Heart right ventricle (tissue), 16 donors: ENCODE data around the gene LYPD5. TPM values are rescaled to one million over a fixed set of nuclear protein-coding genes. Genes with fewer than 3 reads are reported as not detected.
A peak's percentile ranks its signal among the peaks of the same experiment; 100 is the strongest.
"Not testable (repeated sequence)": the region's sequence is repeated elsewhere in the genome, so short reads cannot be mapped to it uniquely, and the experiment has no call there.

Source experiments
- ATAC-seq, 8 donors: fragments of 200-7000 bp; cut with Tn5 transposase; one replicate each; pipeline ENCODE4 v1.9.1; 2020; ENCODE audit warnings: mild to moderate bottlenecking in 8 of 8, moderate library complexity in 8 of 8, moderate number of reproducible peaks in 1 of 8
- DNase-seq, 2 donors: peaks; one replicate each; pipeline ENCODE4 v3.0.0-alpha.2; 2020
- H3K27ac ChIP-seq, 10 donors: fragments of 200-600 bp; sonication (generic) in 2 of 10; one replicate each; pipeline versions ENCODE4 v1.5.0 to v1.8.0; 2020 to 2022; ENCODE audit warnings: mild to moderate bottlenecking in 3 of 10
- H3K27me3 ChIP-seq, 7 donors: fragments of 200-600 bp; one replicate each; pipeline ENCODE4 v1.8.0; 2021 to 2022; ENCODE audit warnings: mild to moderate bottlenecking in 2 of 7
- H3K36me3 ChIP-seq, 9 donors: fragments of 200-600 bp; sonication (generic) in 1 of 9; one replicate each; pipeline versions ENCODE4 v1.5.0 to v1.8.0; 2020 to 2022; ENCODE audit warnings: mild to moderate bottlenecking in 2 of 9
- H3K4me1 ChIP-seq, 9 donors: fragments of 200-600 bp; sonication (generic) in 1 of 9; one replicate each; pipeline versions ENCODE4 v1.5.0 to v1.8.0; 2020 to 2022; ENCODE audit warnings: mild to moderate bottlenecking in 4 of 9
- H3K4me3 ChIP-seq, 10 donors: fragments of 200-600 bp; sonication (generic) in 2 of 10; one replicate each; pipeline versions ENCODE4 v1.5.0 to v1.8.0; 2020 to 2022; ENCODE audit warnings: mild to moderate bottlenecking in 7 of 10, moderate library complexity in 2 of 10
- H3K9me3 ChIP-seq, 11 donors: fragments of 200-600 bp in 10 of 11; sonication (generic) in 2 of 11; one replicate each; pipeline versions ENCODE4 v1.5.0 to v1.8.0; 2013 to 2022; ENCODE audit warnings: mild to moderate bottlenecking in 2 of 11, control low read depth in 1 of 11, moderate library complexity in 1 of 11
- CTCF ChIP-seq, 9 donors: fragments of 200-600 bp; sonication (generic) in 2 of 9; IDR thresholded peaks; one replicate each; pipeline versions ENCODE4 v1.5.0 to v1.8.0; 2021 to 2022; ENCODE audit warnings: antibody characterized with exemption in 9 of 9, mild to moderate bottlenecking in 5 of 9, moderate library complexity in 1 of 9
- WGBS, 2 donors: extraction: QIAGEN DNeasy Blood & Tissue Kit; methylation state at CpG; one replicate each; pipeline ENCODE4 v1.1.7; 2013; ENCODE audit warnings: inconsistent platforms in 1 of 2; 5-methylcytosine and 5-hydroxymethylcytosine counted together
- intact Hi-C, 10 donors: fragments of 100-400 bp; cut with DNase I; formaldehyde crosslinking; loops; one replicate each; pipeline versions ENCODE4 v1.11.1 to v1.14.2; 2022
- polyA plus RNA-seq, 2 donors: library from polyadenylated mRNA; stranded (reverse); fragments of 200-250 nt; gene quantifications; one replicate each; pipeline ENCODE4 v1.2.3, GENCODE V29; 2013
- total RNA-seq, 10 donors: library from RNA; stranded (reverse); fragmentation: NEBNext Ultra II Directional in 3 of 10; extraction: Animal tissue kit (Norgen Biotek cat#: 25700) in 3 of 10; gene quantifications; one replicate each; pipeline versions ENCODE4 v1.2.1 to v1.2.4, GENCODE V29; 2021 to 2023
- donor health status: Arrhythmogenic right ventricular cardiomyopathy.
- donor health status: ischemic (EF 13 %, LVEDD 7.1; RV severe dilation, severe dysfunction).
- donor health status: healthy with polysubstance abuse.
- donor health status: DM: no; HTN: yes; CAD: no.
- donor health status: DM: no; HTN: no; CAD: no.
- donor health status: ischemic (EF 25% LVEDD 6.9; RV normal size, moderate dysfunction).
- donor health status: ischemic (EF 25% LVEDD 5.7; RV mildly dilated, moderate dysfunction).
- donor health status: healthy.
- donor health status: DM: yes; HTN: yes; CAD: no.
- donor health status: Ischemic cardiomyopathy.
- donor health status: ischemic (EF 35%, LVEDD 5.7; RV mildly dilated, moderate dysfunction).
- donor health status: nonischemic (EF 11% LVEDD 7.7; RV severe dilation, severe dysfunction).
- donor health status: DM: yes; HTN: yes; CAD: no.
- donor health status: PGD.
- donor health status: ischemic (EF 29% LVEDD 5.4; RV normal size, mild dysfunction).
- donor health status: nonischemic (EF 23%, LVEDD 6.1; RV moderate dilation, normal function).

The LYPD5 gene
- total and polyA plus RNA-seq, 12 donors: 0.24 to 5.3 (median 0.90) TPM

- 32 to 34% methylated on average over 6 to 8 of the region's 8 CpGs for WGBS, 2 donors
Measured at GRCh38 chr19:43809762-43810696, 7.8 kb upstream of the LYPD5 start.

GRCh38 chr19:43807651-43808050 lies 5.4 kb upstream of the LYPD5 start:
- Histone ChIP-seq H3K9me3 (no peaks in the 10 kb centered on the region), H3K4me3 (no peak overlapping the region), H3K4me1 (no peaks in the 10 kb centered on the region), H3K27ac (no peak overlapping the region), H3K27me3 (peaks cover 0 to 18% (median 0%) of the 10 kb centered on the region in 7 donors), H3K36me3 (no peaks in the 10 kb centered on the region)
- DNase-seq: no peak
- ATAC-seq: no peak
- intact Hi-C loops: loop anchor here in 1 of 10 donors (2.0 kb wide), 1 partner anchor 63 kb away; no protein-coding TSS in a partner anchor
- no peak for TF ChIP-seq CTCF (IDR thresholded peaks at IDR 0.05)

More at GRCh38 chr19:43809762-43810696, 7.8 kb upstream of the LYPD5 start:
- intact Hi-C loops: loop anchor here in 1 of 10 donors (2.0 kb wide), 1 partner anchor 65 kb away; no protein-coding TSS in a partner anchor
- H3K27ac ChIP-seq: no peak overlapping the region
- no peaks in the 10 kb centered on the region for H3K36me3 ChIP-seq
- H3K27me3 ChIP-seq: peaks cover 0 to 18% (median 0%) of the 10 kb centered on the region in 7 donors
- DNase-seq (no peak), ATAC-seq (peak in 2 of 8 donors; percentile 45 to 47)
- H3K4me1 ChIP-seq: no peaks in the 10 kb centered on the region
- no peaks in the 10 kb centered on the region for H3K9me3 ChIP-seq
- TF ChIP-seq CTCF (IDR thresholded peaks at IDR 0.05): peak in 8 of 9 donors; percentile 24 to 69 (median 61)
- no peak overlapping the region for H3K4me3 ChIP-seq

GRCh38 chr19:43806848-43807247 lies 4.6 kb upstream of the LYPD5 start:
- TF ChIP-seq CTCF (IDR thresholded peaks at IDR 0.05): no peak
- WGBS, 2 donors: 64% methylated on average over 5 of the region's 5 CpGs
- H3K9me3 ChIP-seq: no peaks in the 10 kb centered on the region
- H3K27me3 ChIP-seq: peaks cover 0 to 18% (median 0%) of the 10 kb centered on the region in 7 donors
- no peaks in the 10 kb centered on the region for H3K36me3 ChIP-seq
- ATAC-seq (no peak), DNase-seq (no peak)
- H3K4me3 ChIP-seq: no peak overlapping the region
- no peak overlapping the region for H3K27ac ChIP-seq
- intact Hi-C loops: no loop called here
- H3K4me1 ChIP-seq: no peaks in the 10 kb centered on the region

GRCh38 chr19:43806401-43806800 lies 4.2 kb upstream of the LYPD5 start:
- H3K36me3 ChIP-seq, H3K27ac ChIP-seq, ATAC-seq, DNase-seq, H3K4me1 ChIP-seq, H3K4me3 ChIP-seq, H3K9me3 ChIP-seq, intact Hi-C loops: not testable (repeated sequence)
- WGBS, 2 donors: 89 to 90% methylated on average over 7 of the region's 7 CpGs
- peaks cover 0 to 17% (median 0%) of the 10 kb centered on the region in 7 donors for H3K27me3 ChIP-seq
